ENCODE results near the gene LHFPL4.
"Not testable (repeated sequence)": the region's sequence is repeated elsewhere in the genome, so short reads cannot be mapped to it uniquely, and the experiment has no call there.

Gene LHFPL4

GRCh38 chr3:9553021-9553947 lies at the start of gene LHFPL4:
Gene LHFPL4, minus strand, starts transcription at chr3:9553822. Its CDS starts 1,143 bp downstream, at chr3:9552679.
- peaks cover 23% of the 10 kb centered on the region for H3K27me3 ChIP-seq (ENCODE audit: control insufficient read depth, insufficient read depth, low read length)

GRCh38 chr3:9602620-9603019 lies 49.0 kb upstream of the LHFPL4 start:
- Histone ChIP-seq H3K36me3 (ENCODE audit: control insufficient read depth, low read depth, low read length) (no peaks in the 10 kb centered on the region), H3K4me1 (ENCODE audit: control insufficient read depth, low read depth, low read length) (no peaks in the 10 kb centered on the region), H3K4me3 (ENCODE audit: low read length) (no peak overlapping the region), H3K27me3 (ENCODE audit: control insufficient read depth, insufficient read depth, low read length) (no peaks in the 10 kb centered on the region), H3K9ac (ENCODE audit: low read length) (no peak overlapping the region), H3K9me3 (ENCODE audit: control insufficient read depth, low read depth, low read length) (no peaks in the 10 kb centered on the region), H3K27ac (ENCODE audit: low read length) (no peak overlapping the region)

More at GRCh38 chr3:9553021-9553947, at the start of gene LHFPL4:
- Histone ChIP-seq H3K9ac (ENCODE audit: low read length) (no peak within 1 kb of the TSS), H3K4me1 (ENCODE audit: control insufficient read depth, low read depth, low read length) (peaks cover 12% of the 10 kb centered on the region), H3K9me3 (ENCODE audit: control insufficient read depth, low read depth, low read length) (no peaks in the 10 kb centered on the region), H3K27ac (ENCODE audit: low read length) (no peak within 1 kb of the TSS), H3K4me3 (ENCODE audit: low read length) (peak within 1 kb of the TSS; percentile 70), H3K36me3 (ENCODE audit: control insufficient read depth, low read depth, low read length) (no peaks in the 10 kb centered on the region)

GRCh38 chr3:9601006-9601581 lies 47.5 kb upstream of the LHFPL4 start:
- H3K4me1 ChIP-seq (ENCODE audit: control insufficient read depth, low read depth, low read length); H3K27ac ChIP-seq (ENCODE audit: low read length); H3K36me3 ChIP-seq (ENCODE audit: control insufficient read depth, low read depth, low read length); H3K4me3 ChIP-seq (ENCODE audit: low read length); H3K27me3 ChIP-seq (ENCODE audit: control insufficient read depth, insufficient read depth, low read length); H3K9ac ChIP-seq (ENCODE audit: low read length); H3K9me3 ChIP-seq (ENCODE audit: control insufficient read depth, low read depth, low read length): not testable (repeated sequence)

GRCh38 chr3:9600597-9600996 lies 47.0 kb upstream of the LHFPL4 start:
- Histone ChIP-seq H3K9me3 (ENCODE audit: control insufficient read depth, low read depth, low read length) (no peaks in the 10 kb centered on the region), H3K27me3 (ENCODE audit: control insufficient read depth, insufficient read depth, low read length) (no peaks in the 10 kb centered on the region), H3K27ac (ENCODE audit: low read length) (no peak overlapping the region), H3K4me1 (ENCODE audit: control insufficient read depth, low read depth, low read length) (no peaks in the 10 kb centered on the region), H3K9ac (ENCODE audit: low read length) (no peak overlapping the region), H3K4me3 (ENCODE audit: low read length) (no peak overlapping the region), H3K36me3 (ENCODE audit: control insufficient read depth, low read depth, low read length) (no peaks in the 10 kb centered on the region)

GRCh38 chr3:9598783-9599387 lies 45.3 kb upstream of the LHFPL4 start:
- Histone ChIP-seq H3K9me3 (ENCODE audit: control insufficient read depth, low read depth, low read length) (no peaks in the 10 kb centered on the region), H3K4me1 (ENCODE audit: control insufficient read depth, low read depth, low read length) (no peaks in the 10 kb centered on the region), H3K4me3 (ENCODE audit: low read length) (no peak overlapping the region), H3K27me3 (ENCODE audit: control insufficient read depth, insufficient read depth, low read length) (no peaks in the 10 kb centered on the region), H3K9ac (ENCODE audit: low read length) (no peak overlapping the region), H3K27ac (ENCODE audit: low read length) (no peak overlapping the region), H3K36me3 (ENCODE audit: control insufficient read depth, low read depth, low read length) (no peaks in the 10 kb centered on the region)

- Histone ChIP-seq H3K9ac (ENCODE audit: low read length) (no peak overlapping the region), H3K4me3 (ENCODE audit: low read length) (no peak overlapping the region), H3K9me3 (ENCODE audit: control insufficient read depth, low read depth, low read length) (no peaks in the 10 kb centered on the region), H3K36me3 (ENCODE audit: control insufficient read depth, low read depth, low read length) (no peaks in the 10 kb centered on the region), H3K27ac (ENCODE audit: low read length) (no peak overlapping the region), H3K4me1 (ENCODE audit: control insufficient read depth, low read depth, low read length) (no peaks in the 10 kb centered on the region), H3K27me3 (ENCODE audit: control insufficient read depth, insufficient read depth, low read length) (no peaks in the 10 kb centered on the region)
These were observed 42.3 kb upstream of the LHFPL4 start for GRCh38 chr3:9595877-9596276.

- not testable (repeated sequence) for H3K9ac ChIP-seq (ENCODE audit: low read length); H3K27ac ChIP-seq (ENCODE audit: low read length); H3K27me3 ChIP-seq (ENCODE audit: control insufficient read depth, insufficient read depth, low read length); H3K9me3 ChIP-seq (ENCODE audit: control insufficient read depth, low read depth, low read length); H3K36me3 ChIP-seq (ENCODE audit: control insufficient read depth, low read depth, low read length); H3K4me3 ChIP-seq (ENCODE audit: low read length); H3K4me1 ChIP-seq (ENCODE audit: control insufficient read depth, low read depth, low read length)
These were observed 38.2 kb upstream of the LHFPL4 start for GRCh38 chr3:9591781-9592180.

GRCh38 chr3:9590282-9590791 lies 36.7 kb upstream of the LHFPL4 start:
- no peak overlapping the region for H3K9ac ChIP-seq (ENCODE audit: low read length)
- H3K27ac ChIP-seq (ENCODE audit: low read length) = no peak overlapping the region
- H3K36me3 ChIP-seq (ENCODE audit: control insufficient read depth, low read depth, low read length) = no peaks in the 10 kb centered on the region
- H3K4me1 ChIP-seq (ENCODE audit: control insufficient read depth, low read depth, low read length) = no peaks in the 10 kb centered on the region
- no peaks in the 10 kb centered on the region for H3K9me3 ChIP-seq (ENCODE audit: control insufficient read depth, low read depth, low read length)
- no peaks in the 10 kb centered on the region for H3K27me3 ChIP-seq (ENCODE audit: control insufficient read depth, insufficient read depth, low read length)
- no peak overlapping the region for H3K4me3 ChIP-seq (ENCODE audit: low read length)

GRCh38 chr3:9583792-9584191 lies 30.2 kb upstream of the LHFPL4 start:
- Histone ChIP-seq H3K27ac (ENCODE audit: low read length) (no peak overlapping the region), H3K9me3 (ENCODE audit: control insufficient read depth, low read depth, low read length) (no peaks in the 10 kb centered on the region), H3K9ac (ENCODE audit: low read length) (no peak overlapping the region), H3K36me3 (ENCODE audit: control insufficient read depth, low read depth, low read length) (no peaks in the 10 kb centered on the region), H3K4me1 (ENCODE audit: control insufficient read depth, low read depth, low read length) (peaks cover 15% of the 10 kb centered on the region), H3K4me3 (ENCODE audit: low read length) (no peak overlapping the region), H3K27me3 (ENCODE audit: control insufficient read depth, insufficient read depth, low read length) (no peaks in the 10 kb centered on the region)

GRCh38 chr3:9583371-9583770 lies 29.7 kb upstream of the LHFPL4 start:
- Histone ChIP-seq H3K36me3 (ENCODE audit: control insufficient read depth, low read depth, low read length) (no peaks in the 10 kb centered on the region), H3K4me1 (ENCODE audit: control insufficient read depth, low read depth, low read length) (peaks cover 15% of the 10 kb centered on the region), H3K9me3 (ENCODE audit: control insufficient read depth, low read depth, low read length) (no peaks in the 10 kb centered on the region), H3K27ac (ENCODE audit: low read length) (no peak overlapping the region), H3K9ac (ENCODE audit: low read length) (no peak overlapping the region), H3K27me3 (ENCODE audit: control insufficient read depth, insufficient read depth, low read length) (no peaks in the 10 kb centered on the region), H3K4me3 (ENCODE audit: low read length) (no peak overlapping the region)

GRCh38 chr3:9582332-9582731 lies 28.7 kb upstream of the LHFPL4 start:
- Histone ChIP-seq H3K36me3 (ENCODE audit: control insufficient read depth, low read depth, low read length) (no peaks in the 10 kb centered on the region), H3K9me3 (ENCODE audit: control insufficient read depth, low read depth, low read length) (no peaks in the 10 kb centered on the region), H3K27me3 (ENCODE audit: control insufficient read depth, insufficient read depth, low read length) (no peaks in the 10 kb centered on the region), H3K4me1 (ENCODE audit: control insufficient read depth, low read depth, low read length) (peaks cover 15% of the 10 kb centered on the region), H3K9ac (ENCODE audit: low read length) (no peak overlapping the region), H3K4me3 (ENCODE audit: low read length) (peak overlapping the region; percentile 15), H3K27ac (ENCODE audit: low read length) (no peak overlapping the region)
